Stimulated activated CD8-positive, alpha-beta memory T cell treated with anti-CD3 and anti-CD28 coated beads, Interleukin-15, amount 100 ng/mL, for 48 hours (primary cell): ENCODE data around the gene FOXRED2.
"Not testable (repeated sequence)": the region's sequence is repeated elsewhere in the genome, so short reads cannot be mapped to it uniquely, and the experiment has no call there.

Experiments used
- DNase-seq, 2 donors: peaks; one replicate each; pipeline ENCODE4 v3.0.0-alpha.2; 2020; ENCODE audit warnings: low read depth in 2 of 2

FOXRED2 gene

DNA sequence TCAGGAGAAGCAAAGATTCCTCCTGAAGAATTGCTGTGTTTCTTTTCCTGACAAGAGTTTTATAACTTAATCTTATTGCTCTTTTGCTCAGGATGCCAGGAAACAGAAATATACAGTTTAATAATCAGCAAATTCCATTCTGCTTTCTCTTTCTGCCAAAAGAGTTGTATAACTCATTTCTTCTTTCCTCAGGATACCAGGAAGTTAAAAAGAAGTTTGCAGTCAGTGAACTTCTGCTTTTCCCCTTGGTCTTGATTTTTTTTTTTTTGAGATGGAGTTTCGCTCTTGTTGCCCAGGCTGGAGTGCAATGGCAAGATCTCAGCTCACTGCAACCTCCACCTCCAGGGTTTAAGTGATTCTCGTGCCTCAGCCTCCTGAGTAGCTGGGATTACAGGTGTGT is 13.1 kb upstream of the FOXRED2 start:
- not testable (repeated sequence) for DNase-seq

DNA sequence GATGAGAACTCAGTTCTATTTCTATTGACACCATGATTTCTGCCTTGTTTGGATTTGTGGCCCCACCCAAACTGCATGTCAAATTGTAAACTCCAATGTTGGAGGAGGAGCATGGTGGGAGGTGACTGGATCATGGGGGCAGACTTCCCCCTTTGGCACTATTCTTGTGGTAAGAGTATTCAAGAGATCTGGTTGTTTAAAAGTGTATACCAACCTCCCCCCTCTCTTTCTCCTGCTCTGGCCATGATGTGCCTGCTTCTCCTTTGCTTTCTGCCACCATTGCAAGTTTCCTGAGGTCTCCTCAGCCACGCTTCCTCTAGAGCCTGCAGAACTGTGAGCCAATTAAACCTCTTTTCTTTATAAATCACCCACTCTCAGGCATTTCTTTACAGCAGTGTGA is 7.9 kb upstream of the FOXRED2 start:
- no peak for DNase-seq

DNA sequence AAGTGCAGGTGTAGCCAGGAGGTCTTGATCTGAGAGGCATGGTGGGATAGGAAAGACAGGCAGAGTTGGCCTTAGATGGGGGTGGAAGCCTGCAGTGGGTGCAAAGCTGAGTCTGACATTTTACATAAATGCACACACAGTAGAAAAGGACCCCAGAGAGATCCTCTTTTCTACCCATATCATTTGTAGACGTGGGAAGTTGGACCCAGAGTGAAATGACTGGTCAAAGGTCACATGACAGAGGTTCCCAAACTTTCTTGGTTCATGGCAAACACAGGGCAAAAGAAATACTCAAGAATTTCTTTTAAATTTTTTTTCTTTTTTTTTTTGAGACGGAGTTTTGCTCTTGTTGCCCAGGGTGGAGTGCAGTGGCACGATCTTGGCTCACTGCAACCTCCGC is 6.2 kb upstream of the FOXRED2 start:
- DNase-seq, result no peak

DNA sequence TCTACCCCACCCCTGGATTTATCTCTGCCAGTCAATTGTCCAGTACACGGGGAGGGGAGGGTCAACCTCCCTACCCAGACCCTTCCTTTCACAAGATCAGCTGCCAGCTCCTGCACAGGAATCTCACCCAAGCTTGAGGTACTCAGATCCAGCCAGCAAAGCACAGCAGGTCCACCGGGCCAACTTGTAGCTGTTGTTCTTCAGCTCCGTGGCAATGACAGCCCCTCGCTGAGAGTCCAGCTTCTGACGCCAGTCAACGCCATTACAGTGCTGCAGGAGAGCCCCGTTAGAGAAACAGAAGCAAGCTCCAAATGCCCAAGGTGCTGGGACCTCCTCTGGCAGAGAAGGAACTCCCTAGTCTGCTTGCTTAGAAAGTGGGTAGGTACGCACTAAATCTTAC is 5.5 kb upstream of the FOXRED2 start:
- DNase-seq, result no peak

DNA sequence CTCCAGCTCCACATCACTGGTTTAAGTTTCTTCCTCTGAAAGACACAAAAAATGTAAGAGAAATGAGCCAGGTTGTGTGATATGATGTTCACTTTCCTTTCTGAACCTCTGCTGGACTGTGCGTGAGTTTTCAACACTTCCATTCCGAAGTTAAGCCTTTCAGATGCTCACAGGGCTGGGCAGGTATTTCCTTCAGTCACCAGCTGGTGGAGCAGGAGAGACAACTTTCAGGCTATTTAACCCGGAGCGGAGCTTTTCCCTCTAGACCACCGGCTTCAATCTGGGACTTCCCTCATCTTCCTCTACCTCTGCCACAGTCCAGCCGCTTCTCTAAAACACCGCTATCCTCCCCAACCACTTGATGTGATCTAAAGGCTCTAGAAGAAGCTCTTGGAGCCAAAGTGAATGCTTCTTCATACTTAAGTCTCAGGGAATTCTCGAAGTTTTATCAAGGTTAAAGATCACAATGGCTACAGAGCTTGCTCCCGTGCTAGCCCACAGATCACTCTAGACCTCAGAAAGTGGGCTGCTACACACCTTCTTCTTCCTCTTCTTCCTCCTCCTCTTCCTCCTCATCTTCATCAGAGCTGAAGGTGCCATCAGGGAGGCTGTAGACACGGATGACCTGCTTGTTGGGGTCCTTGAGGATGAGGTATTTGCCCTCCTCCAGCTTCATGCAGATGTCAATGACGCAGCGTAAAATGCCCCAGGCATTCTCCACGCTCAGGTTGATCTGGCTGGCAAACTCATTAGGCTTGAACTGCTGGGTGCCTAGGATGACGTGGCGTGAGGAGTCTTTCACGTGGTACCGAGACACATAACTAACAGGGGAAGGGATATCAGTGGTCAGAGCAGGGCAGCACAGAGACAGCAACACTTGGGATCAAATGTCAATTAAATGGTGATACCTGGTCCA is 4.4 kb upstream of the FOXRED2 start:
- peak in 1 of 2 donors; percentile 12 for DNase-seq

GRCh38 chr22:36510384-36510783 is 3.5 kb upstream of the FOXRED2 start:
- DNase-seq, result no peak

- DNase-seq, result no peak
Measured at GRCh38 chr22:36507518-36508010, 724 bp upstream of the FOXRED2 start.

- no peak for DNase-seq
Measured at GRCh38 chr22:36505998-36506635, 723 bp downstream of the FOXRED2 start.

GRCh38 chr22:36497910-36498665 is 8.8 kb downstream of the FOXRED2 start:
- no peak for DNase-seq

- DNase-seq, result no peak
Measured at GRCh38 chr22:36493690-36494110, 13.1 kb downstream of the FOXRED2 start.

- DNase-seq, result no peak
Measured at GRCh38 chr22:36492109-36492508, 14.7 kb downstream of the FOXRED2 start.

GRCh38 chr22:36491155-36491554 is 15.7 kb downstream of the FOXRED2 start:
- DNase-seq, result no peak

- DNase-seq, result peak; percentile 26 to 27
Measured at GRCh38 chr22:36486619-36487384, 20.0 kb downstream of the FOXRED2 start.

DNA sequence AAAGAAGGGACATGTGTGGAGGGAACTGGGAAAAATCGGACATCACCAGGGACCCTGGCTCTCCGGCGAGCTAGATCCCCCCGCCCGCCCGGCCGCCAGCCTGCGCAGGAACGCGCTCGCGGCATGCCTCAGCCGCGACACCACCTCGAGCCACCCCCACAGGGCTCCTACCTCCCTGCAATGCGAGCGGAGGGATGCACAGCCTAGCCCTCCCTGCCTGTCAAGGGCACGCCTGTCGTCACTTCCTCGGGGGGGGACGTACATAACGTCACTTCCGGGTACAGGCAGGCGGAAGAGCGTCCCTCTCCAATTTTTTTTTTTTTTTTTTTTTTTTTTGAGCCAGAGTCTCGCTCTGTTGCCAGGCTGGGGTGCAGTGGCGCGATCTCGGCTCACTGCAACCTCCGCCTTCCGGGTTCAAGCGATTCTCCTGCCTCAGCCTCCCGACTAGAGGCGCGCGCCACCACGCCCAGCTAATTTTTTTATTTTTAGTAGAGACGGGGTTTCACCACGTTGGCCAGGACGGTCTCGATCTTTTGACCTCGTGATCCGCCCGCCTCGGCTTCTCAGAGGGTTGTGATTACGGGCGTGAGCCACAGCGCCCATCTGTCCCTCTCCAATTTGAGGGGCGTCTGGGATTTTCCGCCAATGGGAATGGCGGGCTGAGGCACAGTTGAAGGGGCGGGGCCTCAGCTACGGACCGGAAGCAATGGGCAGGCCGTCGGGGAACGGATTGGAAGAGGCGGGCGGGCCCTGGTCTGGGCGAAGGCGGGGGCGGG is 25.3 kb downstream of the FOXRED2 start, which contains the start of gene TXN2:
TSS of gene TXN2 (minus strand) at position 248 of the 776 bp plus-strand sequence. CDS start 803 bp downstream, outside the sequence.
- DNase-seq, result peak; percentile 92 to 94

DNA sequence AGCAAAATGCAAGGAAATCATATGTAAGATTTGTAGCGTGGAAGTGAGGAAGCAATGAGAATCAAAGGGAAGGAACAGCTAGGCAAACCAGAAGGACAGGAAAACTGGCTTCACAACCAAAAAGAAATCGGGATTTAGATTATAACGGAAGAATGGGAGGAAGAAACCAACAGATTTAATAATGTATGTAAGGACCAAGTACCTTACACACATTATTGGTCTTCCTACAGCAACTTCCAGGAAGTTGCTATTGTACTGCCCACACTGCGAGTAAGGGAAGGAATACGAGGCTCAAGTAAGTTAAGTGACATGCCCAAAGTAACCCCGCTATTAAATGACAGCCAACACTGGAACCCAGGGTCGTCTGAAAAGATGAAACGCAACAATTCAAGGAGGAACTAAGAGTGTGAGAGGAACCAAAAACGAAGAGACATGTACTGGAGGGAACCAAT is 25.9 kb downstream of the FOXRED2 start:
- no peak for DNase-seq

DNA sequence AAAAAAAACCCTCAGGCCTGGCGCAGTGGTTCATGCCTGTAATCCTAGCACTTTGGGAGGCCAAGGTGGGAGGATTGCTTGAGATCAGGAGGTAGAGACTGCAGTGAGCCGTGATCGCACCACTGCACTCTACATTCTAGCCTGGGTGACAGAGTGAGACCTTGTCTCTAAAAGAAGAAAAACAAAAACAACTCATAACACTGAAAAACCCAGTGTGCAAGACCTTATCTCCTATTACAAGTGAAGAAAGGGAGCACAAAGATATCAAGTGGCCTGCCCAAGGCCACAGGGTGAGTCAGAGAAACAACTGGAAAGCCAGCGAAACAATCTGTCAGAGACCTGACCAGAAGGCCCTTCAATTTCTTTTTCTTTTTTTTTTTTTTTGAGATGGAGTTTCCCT is 27.9 kb downstream of the FOXRED2 start:
- no peak for DNase-seq

DNA sequence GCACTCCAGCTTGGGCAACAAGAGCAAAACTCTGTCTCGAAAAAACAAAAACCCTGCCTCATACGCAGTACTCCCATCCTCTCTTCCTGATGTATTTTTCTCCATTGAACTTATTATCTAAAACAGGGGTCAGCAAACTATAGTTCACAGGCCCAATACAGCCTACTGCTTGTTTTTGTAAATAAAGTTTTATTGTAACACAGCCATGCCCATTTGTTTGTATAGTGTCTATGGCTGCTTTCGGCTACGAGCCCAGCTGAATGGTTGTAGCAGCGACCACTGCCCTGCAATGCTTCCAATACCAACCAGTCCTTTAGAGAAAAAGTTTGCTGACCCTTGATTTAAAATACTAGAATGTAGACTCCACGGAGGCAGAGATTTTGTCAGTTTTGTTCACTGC is 31.5 kb downstream of the FOXRED2 start:
- no peak for DNase-seq

GRCh38 chr22:36472689-36473088 is 34.2 kb downstream of the FOXRED2 start:
- no peak for DNase-seq

DNA sequence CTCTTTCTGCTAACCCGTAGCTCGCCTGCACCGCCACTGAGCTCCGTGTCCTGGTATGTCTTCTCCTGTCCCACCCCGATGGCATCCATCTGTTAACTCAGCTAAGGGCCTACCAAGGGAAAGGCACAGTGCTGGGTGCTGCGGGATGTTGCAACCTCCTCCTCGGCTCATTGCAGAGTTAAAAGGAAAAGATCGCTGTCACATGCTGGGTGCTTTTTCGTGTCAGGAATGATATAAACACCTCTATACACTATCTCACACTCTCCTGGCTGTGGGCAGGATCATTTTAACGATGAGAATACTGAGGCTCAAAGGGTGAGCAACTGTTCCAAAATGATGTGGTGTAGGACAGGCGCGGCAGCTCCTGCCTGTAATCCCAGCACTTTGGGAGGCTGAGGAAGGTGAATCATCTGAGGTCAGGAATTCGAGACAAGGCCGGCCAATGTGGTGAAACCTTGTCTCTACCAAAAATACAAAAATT is 35.5 kb downstream of the FOXRED2 start:
- DNase-seq, result no peak

DNA sequence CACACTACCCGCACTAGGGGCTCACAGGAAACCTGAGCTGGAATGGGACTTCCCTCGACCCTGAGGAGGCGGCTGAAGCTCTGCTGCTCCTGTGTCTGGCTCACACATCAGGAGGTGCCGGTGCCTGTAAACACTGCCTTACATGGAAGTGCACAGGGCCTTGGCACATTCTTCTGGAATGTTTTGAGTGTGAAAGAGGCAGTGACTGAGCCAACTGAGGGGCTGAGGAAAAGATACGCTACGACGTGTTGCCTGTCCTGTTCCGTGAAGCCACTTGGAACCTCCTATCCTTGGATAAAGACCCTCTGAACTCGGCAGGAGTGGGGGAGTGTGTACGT is 35.9 kb downstream of the FOXRED2 start:
- no peak for DNase-seq
